Measurements from ENCODE around the gene MFF. TPM values are rescaled to one million over a fixed set of nuclear protein-coding genes. Genes with fewer than 3 reads are reported as not detected.

The MFF gene
- total and polyA plus RNA-seq, 2 donors (not counting 1 experiment from before 2014, with no cell fraction given): 77.9 to 174 TPM

GRCh38 chr2:227368574-227368973 lies 43.5 kb downstream of the MFF start:
- Histone ChIP-seq H3K9me3 (ENCODE audit: control insufficient read depth, insufficient read depth, low read depth, low read length) (no peaks in the 10 kb centered on the region), H3K36me3 (ENCODE audit: control insufficient read depth, insufficient read depth, low read length) (no peaks in the 10 kb centered on the region), H3K4me3 (replicated peaks in 1 of 4; ENCODE audit: control extremely low read depth in 1 of 4, insufficient read depth in 1 of 4, low read depth in 3 of 4, low read length in 4 of 4) (no peak overlapping the region), H2AFZ (ENCODE audit: low read length) (no peak overlapping the region), H3K4me1 (ENCODE audit: control insufficient read depth, extremely low read depth, insufficient read depth, low read length) (peaks cover 19% of the 10 kb centered on the region), H4K20me1 (ENCODE audit: control insufficient read depth, extremely low read depth, insufficient read depth, low read length) (no peaks in the 10 kb centered on the region), H3K79me2 (ENCODE audit: control insufficient read depth, insufficient read depth, low read length) (no peaks in the 10 kb centered on the region), H3K27me3 (ENCODE audit: control insufficient read depth, insufficient read depth, low read length) (no peaks in the 10 kb centered on the region), H3K27ac (ENCODE audit: insufficient read depth, low read length) (no peak overlapping the region), H3K9ac (ENCODE audit: insufficient read depth, low read length) (no peak overlapping the region), H3K4me2 (ENCODE audit: extremely low read depth, insufficient read depth, low read length) (no peak overlapping the region)
- no peak for DNase-seq (ENCODE audit: low read depth in 2 of 2)
- TF ChIP-seq CTCF (conservative IDR thresholded peaks at IDR 0.05 in 1 of 2, IDR thresholded peaks at IDR 0.05 in 1 of 2; ENCODE audit: low read depth in 1 of 2, low read length in 2 of 2) (no peak), EZH2 (IDR thresholded peaks at IDR 0.05; ENCODE audit: low read length, missing control alignments) (no peak)

DNA sequence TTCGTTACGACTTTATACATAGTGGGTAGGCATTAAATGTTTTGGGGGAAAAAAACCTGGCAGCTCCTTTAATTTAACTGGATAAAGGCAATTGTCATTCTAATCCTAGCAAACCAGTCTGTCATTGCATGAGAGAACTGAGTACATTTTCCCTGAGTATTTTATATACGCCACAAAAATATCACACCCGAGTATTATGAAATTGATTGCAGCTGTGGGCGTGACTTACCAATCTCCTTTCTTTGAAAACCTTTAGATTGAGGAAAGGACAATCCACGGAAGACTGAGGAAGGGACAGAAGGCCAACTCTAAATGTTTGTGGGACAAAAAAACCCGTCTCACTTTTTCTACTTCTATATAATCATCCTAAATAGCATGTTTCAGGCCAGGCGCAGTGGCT lies 45.0 kb downstream of the MFF start:
- H3K9ac ChIP-seq (ENCODE audit: insufficient read depth, low read length): no peak overlapping the region

GRCh38 chr2:227370791-227371312 lies 45.8 kb downstream of the MFF start:
- Histone ChIP-seq H3K9ac (ENCODE audit: insufficient read depth, low read length) (no peak overlapping the region), H3K4me1 (ENCODE audit: control insufficient read depth, extremely low read depth, insufficient read depth, low read length) (peaks cover 14% of the 10 kb centered on the region), H3K27ac (ENCODE audit: insufficient read depth, low read length) (peak overlapping the region; percentile 61), H3K27me3 (ENCODE audit: control insufficient read depth, insufficient read depth, low read length) (no peaks in the 10 kb centered on the region), H3K4me2 (ENCODE audit: extremely low read depth, insufficient read depth, low read length) (no peak overlapping the region), H3K79me2 (ENCODE audit: control insufficient read depth, insufficient read depth, low read length) (no peaks in the 10 kb centered on the region), H4K20me1 (ENCODE audit: control insufficient read depth, extremely low read depth, insufficient read depth, low read length) (no peaks in the 10 kb centered on the region), H3K36me3 (ENCODE audit: control insufficient read depth, insufficient read depth, low read length) (no peaks in the 10 kb centered on the region), H3K4me3 (replicated peaks in 1 of 4; ENCODE audit: control extremely low read depth in 1 of 4, insufficient read depth in 1 of 4, low read depth in 3 of 4, low read length in 4 of 4) (no peak overlapping the region), H3K9me3 (ENCODE audit: control insufficient read depth, insufficient read depth, low read depth, low read length) (no peaks in the 10 kb centered on the region), H2AFZ (ENCODE audit: low read length) (no peak overlapping the region)
- TF ChIP-seq EZH2 (IDR thresholded peaks at IDR 0.05; ENCODE audit: low read length, missing control alignments) (no peak), CTCF (conservative IDR thresholded peaks at IDR 0.05 in 1 of 2, IDR thresholded peaks at IDR 0.05 in 1 of 2; ENCODE audit: low read depth in 1 of 2, low read length in 2 of 2) (no peak)
- peak; percentile 52 to 94 for DNase-seq (ENCODE audit: low read depth in 2 of 2)

More for the DNA sequence above, 45.0 kb downstream of the MFF start:
- Histone ChIP-seq H3K36me3 (ENCODE audit: control insufficient read depth, insufficient read depth, low read length) (no peaks in the 10 kb centered on the region), H3K27me3 (ENCODE audit: control insufficient read depth, insufficient read depth, low read length) (no peaks in the 10 kb centered on the region), H3K4me2 (ENCODE audit: extremely low read depth, insufficient read depth, low read length) (no peak overlapping the region), H2AFZ (ENCODE audit: low read length) (no peak overlapping the region), H3K4me3 (replicated peaks in 1 of 4; ENCODE audit: control extremely low read depth in 1 of 4, insufficient read depth in 1 of 4, low read depth in 3 of 4, low read length in 4 of 4) (no peak overlapping the region), H3K9me3 (ENCODE audit: control insufficient read depth, insufficient read depth, low read depth, low read length) (no peaks in the 10 kb centered on the region), H3K79me2 (ENCODE audit: control insufficient read depth, insufficient read depth, low read length) (no peaks in the 10 kb centered on the region), H4K20me1 (ENCODE audit: control insufficient read depth, extremely low read depth, insufficient read depth, low read length) (no peaks in the 10 kb centered on the region), H3K4me1 (ENCODE audit: control insufficient read depth, extremely low read depth, insufficient read depth, low read length) (peaks cover 14% of the 10 kb centered on the region), H3K27ac (ENCODE audit: insufficient read depth, low read length) (peak overlapping the region; percentile 51)
- DNase-seq (ENCODE audit: low read depth in 2 of 2): no peak
- TF ChIP-seq EZH2 (IDR thresholded peaks at IDR 0.05; ENCODE audit: low read length, missing control alignments) (no peak), CTCF (conservative IDR thresholded peaks at IDR 0.05 in 1 of 2, IDR thresholded peaks at IDR 0.05 in 1 of 2; ENCODE audit: low read depth in 1 of 2, low read length in 2 of 2) (no peak)

Measured in fibroblast of lung (primary cell).